ENCODE data around the gene PCCA. TPM values are rescaled to one million over a fixed set of nuclear protein-coding genes. Genes with fewer than 3 reads are reported as not detected.

Gene PCCA
- total and polyA plus RNA-seq, 4 donors = 30.1 to 160 (median 76.3) TPM

DNA sequence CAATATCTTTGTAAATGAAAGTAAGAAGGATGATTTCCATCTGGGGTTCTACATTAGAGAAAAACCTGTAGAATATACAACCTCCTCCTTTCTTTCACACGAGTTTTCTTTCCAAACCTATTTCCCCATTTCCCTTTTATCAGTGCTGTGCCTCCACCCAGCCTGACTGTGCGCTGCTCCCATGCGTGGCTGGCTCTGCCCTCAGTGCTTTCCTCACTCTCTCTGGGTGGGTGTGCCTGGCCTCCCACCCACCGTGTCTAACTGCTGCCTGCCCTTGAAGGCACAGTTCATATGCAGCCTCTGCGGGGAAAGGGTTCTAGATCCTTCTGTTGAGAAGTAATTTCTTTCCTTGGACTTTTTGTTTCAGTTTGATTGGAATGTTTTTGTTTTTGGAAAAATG lies 70.7 kb downstream of the PCCA start (continued):
- no peak for TF ChIP-seq FOXA2 (IDR thresholded peaks at IDR 0.05)
- TF ChIP-seq, protein P1, sequence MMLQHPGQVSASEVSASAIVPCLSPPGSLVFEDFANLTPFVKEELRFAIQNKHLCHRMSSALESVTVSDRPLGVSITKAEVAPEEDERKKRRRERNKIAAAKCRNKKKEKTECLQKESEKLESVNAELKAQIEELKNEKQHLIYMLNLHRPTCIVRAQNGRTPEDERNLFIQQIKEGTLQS (IDR thresholded peaks at IDR 0.05) = no peak
- TF ChIP-seq SP1 (IDR thresholded peaks at IDR 0.05) = no peak
- no peak for TF ChIP-seq HNF4G (IDR thresholded peaks at IDR 0.05)

DNA sequence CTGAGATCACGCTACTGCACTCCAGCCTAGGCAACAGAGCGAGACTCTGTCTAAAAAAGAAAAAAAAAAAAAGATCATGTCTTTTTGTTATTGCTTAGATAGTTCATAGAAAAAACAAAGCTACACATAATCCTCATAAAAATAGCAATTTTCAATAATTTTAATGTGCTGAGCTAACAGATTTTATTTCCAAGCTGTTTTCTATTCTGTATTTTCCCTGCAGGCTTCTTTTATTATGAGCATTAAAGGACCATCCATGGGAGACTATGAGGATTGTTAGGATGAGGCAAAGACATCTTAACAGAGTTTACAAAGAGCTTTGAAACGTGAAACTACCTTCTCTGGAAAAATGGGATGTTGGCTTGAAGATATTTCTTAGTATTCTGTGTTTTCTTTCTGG lies 71.6 kb downstream of the PCCA start:
- H3K9me3 ChIP-seq (ENCODE audit: control insufficient read depth in 4 of 4, low read length in 3 of 4) = no peaks in the 10 kb centered on the region
- no peaks in the 10 kb centered on the region for H3K27me3 ChIP-seq (ENCODE audit: control insufficient read depth in 4 of 4, insufficient read depth in 4 of 4, low read length in 3 of 4)
- peaks cover 0 to 17% (median 3%) of the 10 kb centered on the region in 4 donors for H3K36me3 ChIP-seq (ENCODE audit: control insufficient read depth in 4 of 4, insufficient read depth in 3 of 4, low read depth in 1 of 4, low read length in 3 of 4)
- TF ChIP-seq, protein P2, sequence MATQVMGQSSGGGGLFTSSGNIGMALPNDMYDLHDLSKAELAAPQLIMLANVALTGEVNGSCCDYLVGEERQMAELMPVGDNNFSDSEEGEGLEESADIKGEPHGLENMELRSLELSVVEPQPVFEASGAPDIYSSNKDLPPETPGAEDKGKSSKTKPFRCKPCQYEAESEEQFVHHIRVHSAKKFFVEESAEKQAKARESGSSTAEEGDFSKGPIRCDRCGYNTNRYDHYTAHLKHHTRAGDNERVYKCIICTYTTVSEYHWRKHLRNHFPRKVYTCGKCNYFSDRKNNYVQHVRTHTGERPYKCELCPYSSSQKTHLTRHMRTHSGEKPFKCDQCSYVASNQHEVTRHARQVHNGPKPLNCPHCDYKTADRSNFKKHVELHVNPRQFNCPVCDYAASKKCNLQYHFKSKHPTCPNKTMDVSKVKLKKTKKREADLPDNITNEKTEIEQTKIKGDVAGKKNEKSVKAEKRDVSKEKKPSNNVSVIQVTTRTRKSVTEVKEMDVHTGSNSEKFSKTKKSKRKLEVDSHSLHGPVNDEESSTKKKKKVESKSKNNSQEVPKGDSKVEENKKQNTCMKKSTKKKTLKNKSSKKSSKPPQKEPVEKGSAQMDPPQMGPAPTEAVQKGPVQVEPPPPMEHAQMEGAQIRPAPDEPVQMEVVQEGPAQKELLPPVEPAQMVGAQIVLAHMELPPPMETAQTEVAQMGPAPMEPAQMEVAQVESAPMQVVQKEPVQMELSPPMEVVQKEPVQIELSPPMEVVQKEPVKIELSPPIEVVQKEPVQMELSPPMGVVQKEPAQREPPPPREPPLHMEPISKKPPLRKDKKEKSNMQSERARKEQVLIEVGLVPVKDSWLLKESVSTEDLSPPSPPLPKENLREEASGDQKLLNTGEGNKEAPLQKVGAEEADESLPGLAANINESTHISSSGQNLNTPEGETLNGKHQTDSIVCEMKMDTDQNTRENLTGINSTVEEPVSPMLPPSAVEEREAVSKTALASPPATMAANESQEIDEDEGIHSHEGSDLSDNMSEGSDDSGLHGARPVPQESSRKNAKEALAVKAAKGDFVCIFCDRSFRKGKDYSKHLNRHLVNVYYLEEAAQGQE (IDR thresholded peaks at IDR 0.05) = no peak
- TF ChIP-seq NR2F2 (IDR thresholded peaks at IDR 0.05) = no peak
- TF ChIP-seq, protein P1 (IDR thresholded peaks at IDR 0.05) = no peak
- no peak for TF ChIP-seq FOXA2 (IDR thresholded peaks at IDR 0.05)
- no peak for TF ChIP-seq JUND (IDR thresholded peaks at IDR 0.05)
- TF ChIP-seq, protein P3, sequence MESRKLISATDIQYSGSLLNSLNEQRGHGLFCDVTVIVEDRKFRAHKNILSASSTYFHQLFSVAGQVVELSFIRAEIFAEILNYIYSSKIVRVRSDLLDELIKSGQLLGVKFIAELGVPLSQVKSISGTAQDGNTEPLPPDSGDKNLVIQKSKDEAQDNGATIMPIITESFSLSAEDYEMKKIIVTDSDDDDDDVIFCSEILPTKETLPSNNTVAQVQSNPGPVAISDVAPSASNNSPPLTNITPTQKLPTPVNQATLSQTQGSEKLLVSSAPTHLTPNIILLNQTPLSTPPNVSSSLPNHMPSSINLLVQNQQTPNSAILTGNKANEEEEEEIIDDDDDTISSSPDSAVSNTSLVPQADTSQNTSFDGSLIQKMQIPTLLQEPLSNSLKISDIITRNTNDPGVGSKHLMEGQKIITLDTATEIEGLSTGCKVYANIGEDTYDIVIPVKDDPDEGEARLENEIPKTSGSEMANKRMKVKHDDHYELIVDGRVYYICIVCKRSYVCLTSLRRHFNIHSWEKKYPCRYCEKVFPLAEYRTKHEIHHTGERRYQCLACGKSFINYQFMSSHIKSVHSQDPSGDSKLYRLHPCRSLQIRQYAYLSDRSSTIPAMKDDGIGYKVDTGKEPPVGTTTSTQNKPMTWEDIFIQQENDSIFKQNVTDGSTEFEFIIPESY (IDR thresholded peaks at IDR 0.05) = no peak
- TF ChIP-seq RAD21 (IDR thresholded peaks at IDR 0.05) = no peak
- no peak for TF ChIP-seq SP1 (IDR thresholded peaks at IDR 0.05)
- TF ChIP-seq, protein P4, sequence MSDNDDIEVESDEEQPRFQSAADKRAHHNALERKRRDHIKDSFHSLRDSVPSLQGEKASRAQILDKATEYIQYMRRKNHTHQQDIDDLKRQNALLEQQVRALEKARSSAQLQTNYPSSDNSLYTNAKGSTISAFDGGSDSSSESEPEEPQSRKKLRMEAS (IDR thresholded peaks at IDR 0.05) = no peak
- TF ChIP-seq HNF4A (conservative IDR thresholded peaks at IDR 0.05) = no peak
- no peak for TF ChIP-seq FOXA1 (IDR thresholded peaks at IDR 0.05)
- no peak for TF ChIP-seq RXRA (IDR thresholded peaks at IDR 0.05)
- TF ChIP-seq GABPA (IDR thresholded peaks at IDR 0.05 in 1 of 2, conservative IDR thresholded peaks at IDR 0.05 in 1 of 2) = no peak
- TF ChIP-seq YY1 (IDR thresholded peaks at IDR 0.05) = no peak
- TF ChIP-seq TAF1 (conservative IDR thresholded peaks at IDR 0.05) = no peak
- TF ChIP-seq HNF4G (IDR thresholded peaks at IDR 0.05) = no peak
- TF ChIP-seq EGR1 (IDR thresholded peaks at IDR 0.05; ENCODE audit: low read depth in 2 of 2) = no peak
- no peak overlapping the region for H3K27ac ChIP-seq (ENCODE audit: low read depth in 1 of 2, low read length in 2 of 2)
- DNase-seq (ENCODE audit: low spot score) = no peak
- no peak overlapping the region for H3K9ac ChIP-seq (ENCODE audit: low read depth in 1 of 2, low read length in 2 of 2)
- peaks cover 0 to 3% (median 0%) of the 10 kb centered on the region in 4 donors for H3K4me1 ChIP-seq (ENCODE audit: control insufficient read depth in 4 of 4, insufficient read depth in 4 of 4, low read length in 3 of 4)
- WGBS = 94% methylated on average over 3 of the region's 3 CpGs
- no peak overlapping the region for H3K4me3 ChIP-seq (ENCODE audit: low read depth in 1 of 3, low read length in 3 of 3)

Measured in liver (tissue), 9 donors.